IMR-90 (cell line): Measurements from ENCODE around the gene SERHL2. TPM values are rescaled to one million over a fixed set of nuclear protein-coding genes. Genes with fewer than 3 reads are reported as not detected.

Experiments
- ATAC-seq: fragments of 200-7000 bp; cut with Tn5 transposase; 2 replicates; pipeline ENCODE4 v1.9.1; 2020; ENCODE audit warnings: low read depth, mild to moderate bottlenecking, moderate library complexity
- BruUV-seq: library from RNA; stranded (reverse); fragments of 400-500 nt; replicated peaks from 2 replicates; lab custom pipeline; 2021; lab: Mats Ljungman, UMichigan
- CTCF ChIA-PET: fragments of 300-600 bp; formaldehyde crosslinking; extraction: SDS; loops from one replicate; lab custom pipeline; 2021; ENCODE audit warnings: antibody characterized with exemption; lab: Yijun Ruan, JAX
- POLR2A ChIA-PET: fragments of 300-600 bp; sonication (Branson Sonifier 250); formaldehyde crosslinking; loops from one replicate; lab custom pipeline; 2022; ENCODE audit warnings: antibody characterized with exemption; ENCODE audit not compliant: unreplicated experiment; lab: Charles Lee
- DNase-seq: peaks from one replicate; pipeline ENCODE4 v3.0.0; 2013
- H2AFZ ChIP-seq: replicated peaks from 2 replicates; pipeline ENCODE3; 2013; ENCODE audit warnings: low read length, mild to moderate bottlenecking; ENCODE audit not compliant: poor library complexity
- H2AK5ac ChIP-seq: 2 replicates; pipeline ENCODE4 v1.6.1; 2013; ENCODE audit warnings: low read depth, low read length, inconsistent platforms
- H2AK9ac ChIP-seq: replicated peaks from 2 replicates; pipeline ENCODE3; 2013; ENCODE audit warnings: mild to moderate bottlenecking, low read depth, low read length, moderate library complexity; ENCODE audit not compliant: poor library complexity
- H2BK120ac ChIP-seq: 2 replicates; pipeline ENCODE4 v1.6.1; 2013; ENCODE audit warnings: low read depth, low read length, inconsistent platforms
- H2BK15ac ChIP-seq: 3 replicates; pipeline ENCODE4 v1.6.1; 2013; ENCODE audit warnings: low read depth, low read length, inconsistent platforms
- H2BK20ac ChIP-seq: 2 replicates; pipeline ENCODE4 v1.6.1; 2013; ENCODE audit warnings: low read depth, mild to moderate bottlenecking, inconsistent platforms, low read length, moderate library complexity
- H2BK5ac ChIP-seq: 2 replicates; pipeline ENCODE4 v1.6.1; 2013; ENCODE audit warnings: mild to moderate bottlenecking, low read depth, low read length, inconsistent platforms; ENCODE audit not compliant: poor library complexity, severe bottlenecking
- H3K14ac ChIP-seq: replicated peaks from 2 replicates; pipeline ENCODE4 v1.6.1; 2013; ENCODE audit warnings: low read depth, low read length, inconsistent platforms
- H3K18ac ChIP-seq: 2 replicates; pipeline ENCODE4 v1.6.1; 2013; ENCODE audit warnings: low read depth, low read length, control low read depth
- H3K23ac ChIP-seq: 2 replicates; pipeline ENCODE4 v1.6.1; 2013; ENCODE audit warnings: low read depth, low read length, inconsistent platforms
- H3K27ac ChIP-seq: 2 replicates; pipeline ENCODE4 v1.5.1; 2013; ENCODE audit warnings: mild to moderate bottlenecking, control low read depth, low read length; ENCODE audit not compliant: insufficient read depth
- H3K27me3 ChIP-seq: 2 replicates; pipeline ENCODE4 v1.6.1; 2013; ENCODE audit warnings: low read length; ENCODE audit not compliant: control insufficient read depth, insufficient read depth
- H3K36me3 ChIP-seq: 2 replicates; pipeline ENCODE4 v1.6.1; 2013; ENCODE audit warnings: low read length, mixed read lengths; ENCODE audit not compliant: control insufficient read depth, insufficient read depth
- H3K4ac ChIP-seq: 2 replicates; pipeline ENCODE4 v1.6.1; 2013; ENCODE audit warnings: low read depth, low read length, inconsistent platforms
- H3K4me1 ChIP-seq: 2 replicates; pipeline ENCODE4 v1.6.1; 2013; ENCODE audit warnings: low read length, mixed read lengths; ENCODE audit not compliant: control insufficient read depth, insufficient read depth
- H3K4me2 ChIP-seq: 2 replicates; pipeline ENCODE4 v1.6.1; 2013; ENCODE audit warnings: low read depth, mild to moderate bottlenecking, control low read depth, low read length, moderate library complexity
- H3K4me3 ChIP-seq: 2 replicates; pipeline ENCODE4 v1.5.1; 2013; ENCODE audit warnings: low read depth, mild to moderate bottlenecking, control low read depth, low read length, moderate library complexity; ENCODE audit not compliant: insufficient read depth
- H3K56ac ChIP-seq: 2 replicates; pipeline ENCODE4 v1.6.1; 2013; ENCODE audit warnings: low read length, inconsistent platforms; ENCODE audit not compliant: insufficient read depth; ENCODE audit errors: extremely low read depth
- H3K79me1 ChIP-seq, 2 experiments: 2 replicates each; pipeline ENCODE4 v1.6.1; 2013; ENCODE audit warnings: low read length in 2 of 2, inconsistent platforms in 1 of 2, low read depth in 1 of 2
- H3K9ac ChIP-seq: 2 replicates; pipeline ENCODE4 v1.6.1; 2013; ENCODE audit warnings: low read depth, low read length, control low read depth
- H3K9me1 ChIP-seq: 2 replicates; pipeline ENCODE4 v1.6.1; 2013; ENCODE audit warnings: low read length, inconsistent platforms; ENCODE audit not compliant: insufficient read depth
- H3K9me3 ChIP-seq: 2 replicates; pipeline ENCODE4 v1.6.1; 2013; ENCODE audit warnings: low read length; ENCODE audit not compliant: control insufficient read depth, insufficient read depth
- H4K20me1 ChIP-seq: 2 replicates; pipeline ENCODE4 v1.6.1; 2013; ENCODE audit warnings: low read length, inconsistent platforms; ENCODE audit not compliant: insufficient read depth
- H4K5ac ChIP-seq: 2 replicates; pipeline ENCODE4 v1.6.1; 2013; ENCODE audit warnings: mild to moderate bottlenecking, low read depth, low read length, control low read depth
- H4K8ac ChIP-seq, 2 experiments: 2 replicates each; pipeline ENCODE4 v1.6.1; 2013; ENCODE audit warnings: low read depth in 2 of 2, low read length in 2 of 2, control low read depth in 1 of 2, inconsistent platforms in 1 of 2
- H4K91ac ChIP-seq: 2 replicates; pipeline ENCODE4 v1.6.1; 2013; ENCODE audit warnings: low read depth, low read length, inconsistent platforms; ENCODE audit not compliant: insufficient read depth
- BHLHE40 ChIP-seq: fragments of 150-350 bp; IDR thresholded peaks from 2 replicates; pipeline ENCODE4 v1.6.1; 2016; ENCODE audit warnings: mild to moderate bottlenecking, low read depth, low read length
- CEBPB ChIP-seq: IDR thresholded peaks from 2 replicates; pipeline ENCODE4 v1.6.1; 2012; ENCODE audit warnings: low read depth, low read length, improper control_type of control experiment
- CHD1 ChIP-seq: IDR thresholded peaks from 2 replicates; pipeline ENCODE4 v1.6.1; 2012; ENCODE audit warnings: low read depth, low read length, improper control_type of control experiment
- FOS ChIP-seq: fragments of 150-350 bp; IDR thresholded peaks from 2 replicates; pipeline ENCODE4 v1.6.1; 2016; ENCODE audit warnings: low read depth, low read length
- MAFK ChIP-seq: IDR thresholded peaks from 2 replicates; pipeline ENCODE4 v1.6.1; 2012; ENCODE audit warnings: low read depth, low read length, improper control_type of control experiment
- MAZ ChIP-seq: IDR thresholded peaks from 2 replicates; pipeline ENCODE4 v1.6.1; 2012; ENCODE audit warnings: low read depth, mild to moderate bottlenecking, low read length, improper control_type of control experiment, moderate library complexity, borderline replicate concordance
- MXI1 ChIP-seq: IDR thresholded peaks from 2 replicates; pipeline ENCODE4 v1.6.1; 2012; ENCODE audit warnings: low read depth, mild to moderate bottlenecking, low read length, moderate library complexity, borderline replicate concordance
- NFE2L2 ChIP-seq: fragments of 150-350 bp; IDR thresholded peaks from 2 replicates; pipeline ENCODE4 v1.6.1; 2016; ENCODE audit warnings: low read depth, mild to moderate bottlenecking, low read length
- POLR2A ChIP-seq: IDR thresholded peaks from 2 replicates; pipeline ENCODE4 v1.6.1; 2012; ENCODE audit warnings: mild to moderate bottlenecking, low read depth, low read length
- RAD21 ChIP-seq: IDR thresholded peaks from 2 replicates; pipeline ENCODE4 v1.6.1; 2012; ENCODE audit warnings: low read length, improper control_type of control experiment
- RCOR1 ChIP-seq: IDR thresholded peaks from 2 replicates; pipeline ENCODE4 v1.6.1; 2012; ENCODE audit warnings: mild to moderate bottlenecking, low read length, improper control_type of control experiment; ENCODE audit not compliant: insufficient replicate concordance
- RFX5 ChIP-seq: IDR thresholded peaks from 2 replicates; pipeline ENCODE4 v1.8.0; 2012; ENCODE audit warnings: low read depth, mild to moderate bottlenecking, low read length, moderate library complexity
- SMC3 ChIP-seq: fragments of 150-350 bp; IDR thresholded peaks from 2 replicates; pipeline ENCODE4 v1.6.1; 2016; ENCODE audit warnings: low read depth, mild to moderate bottlenecking, antibody characterized with exemption, low read length, moderate library complexity
- USF2 ChIP-seq: fragments of 150-350 bp; IDR thresholded peaks from 2 replicates; pipeline ENCODE4 v1.6.1; 2017; ENCODE audit warnings: mild to moderate bottlenecking, antibody characterized with exemption, low read length, low read depth
- WGBS, 2 experiments: methylation state at CpG; one replicate each; pipeline versions ENCODE4 v1.1.5 to v1.1.7; 2013; ENCODE audit warnings: missing lambda C conversion rate in 2 of 2; ENCODE audit not compliant: insufficient read length in 1 of 2; ENCODE audit errors: extremely low coverage in 2 of 2; 5-methylcytosine and 5-hydroxymethylcytosine counted together
- dilution Hi-C: fragments of 300-500 bp; cut with HindIII; formaldehyde crosslinking; loops from one replicate; pipeline ENCODE4 v1.14.3; 2018; ENCODE audit warnings: low sequenced_read_pairs; ENCODE audit not compliant: unreplicated experiment
- in situ Hi-C: fragments of 300-500 bp; cut with MboI; formaldehyde crosslinking; loops from 3 replicates; pipeline ENCODE4 v1.14.3; 2019; ENCODE audit warnings: low sequenced_read_pairs, inconsistent platforms, mixed read lengths
- intact Hi-C: fragments of 100-400 bp; cut with micrococcal nuclease; formaldehyde crosslinking; loops from 2 replicates; pipeline ENCODE4 v1.10.0; 2022
- polyA plus RNA-seq, 3 experiments: library from polyadenylated mRNA; depleted of rRNA; stranded (reverse); fragments of >200 nt; gene quantifications; 2 replicates each; pipeline ENCODE4 v1.2.3, GENCODE V29; 2012; ENCODE audit warnings: low replicate concordance in 1 of 3
- total RNA-seq: library from RNA; depleted of rRNA; stranded (reverse); fragments of >200 nt; gene quantifications from 2 replicates; pipeline ENCODE4 v1.2.3, GENCODE V29; 2012
- TF ChIP-seq, protein P1 (sequence below): fragments of 150-350 bp; IDR thresholded peaks from 2 replicates; pipeline ENCODE4 v1.6.1; 2016; ENCODE audit warnings: low read depth, mild to moderate bottlenecking, low read length, moderate library complexity, borderline replicate concordance
- TF ChIP-seq, protein P2 (sequence below): conservative IDR thresholded peaks from 2 replicates; pipeline ENCODE4 v1.5.1; 2012; ENCODE audit warnings: mild to moderate bottlenecking, low read depth, low read length, improper control_type of control experiment

SERHL2 gene
- total and polyA plus RNA-seq, 2 of the 4 experiments (the other 2 are of a cell fraction) = 4.5 to 5.0 TPM

- Histone ChIP-seq H3K79me1 (no peaks in the 10 kb centered on the region), H3K9ac (no peak overlapping the region), H3K27me3 (0 out of 2 replicates have a peak, but pooled peaks cover 2% of the 10 kb centered on the region), H3K18ac (no peak overlapping the region), H3K4me1 (no peaks in the 10 kb centered on the region), H3K56ac (no peak overlapping the region), H3K4ac (no peak overlapping the region), H3K14ac (no peak overlapping the region), H3K4me2 (no peak overlapping the region), H2AK9ac (no peak overlapping the region), H2BK20ac (no peak overlapping the region), H4K20me1 (no peaks in the 10 kb centered on the region), H3K4me3 (no peak overlapping the region), H2BK5ac (no peak overlapping the region), H2BK15ac (no peak overlapping the region), H4K5ac (no peak overlapping the region), H4K91ac (no peak overlapping the region), H3K36me3 (no peaks in the 10 kb centered on the region), H2AK5ac (no peak overlapping the region; the same call in 1 of the 2 replicates), H4K8ac (no peak overlapping the region), H3K23ac (no peak overlapping the region), H3K27ac (no peak overlapping the region), H2AFZ (no peak overlapping the region), H3K9me1 (no peaks in the 10 kb centered on the region), H3K9me3 (no peaks in the 10 kb centered on the region), H2BK120ac (no peak overlapping the region)
- TF ChIP-seq MXI1 (no peak), RCOR1 (no peak), MAZ (no peak), POLR2A (no peak), NFE2L2 (no peak), CEBPB (no peak), USF2 (no peak), FOS (no peak), RFX5 (no peak), MAFK (no peak), SMC3 (no peak), RAD21 (no peak), BHLHE40 (no peak), CHD1 (no peak)
- TF ChIP-seq, protein P1, sequence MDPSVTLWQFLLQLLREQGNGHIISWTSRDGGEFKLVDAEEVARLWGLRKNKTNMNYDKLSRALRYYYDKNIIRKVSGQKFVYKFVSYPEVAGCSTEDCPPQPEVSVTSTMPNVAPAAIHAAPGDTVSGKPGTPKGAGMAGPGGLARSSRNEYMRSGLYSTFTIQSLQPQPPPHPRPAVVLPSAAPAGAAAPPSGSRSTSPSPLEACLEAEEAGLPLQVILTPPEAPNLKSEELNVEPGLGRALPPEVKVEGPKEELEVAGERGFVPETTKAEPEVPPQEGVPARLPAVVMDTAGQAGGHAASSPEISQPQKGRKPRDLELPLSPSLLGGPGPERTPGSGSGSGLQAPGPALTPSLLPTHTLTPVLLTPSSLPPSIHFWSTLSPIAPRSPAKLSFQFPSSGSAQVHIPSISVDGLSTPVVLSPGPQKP = no peak
- TF ChIP-seq, protein P2, sequence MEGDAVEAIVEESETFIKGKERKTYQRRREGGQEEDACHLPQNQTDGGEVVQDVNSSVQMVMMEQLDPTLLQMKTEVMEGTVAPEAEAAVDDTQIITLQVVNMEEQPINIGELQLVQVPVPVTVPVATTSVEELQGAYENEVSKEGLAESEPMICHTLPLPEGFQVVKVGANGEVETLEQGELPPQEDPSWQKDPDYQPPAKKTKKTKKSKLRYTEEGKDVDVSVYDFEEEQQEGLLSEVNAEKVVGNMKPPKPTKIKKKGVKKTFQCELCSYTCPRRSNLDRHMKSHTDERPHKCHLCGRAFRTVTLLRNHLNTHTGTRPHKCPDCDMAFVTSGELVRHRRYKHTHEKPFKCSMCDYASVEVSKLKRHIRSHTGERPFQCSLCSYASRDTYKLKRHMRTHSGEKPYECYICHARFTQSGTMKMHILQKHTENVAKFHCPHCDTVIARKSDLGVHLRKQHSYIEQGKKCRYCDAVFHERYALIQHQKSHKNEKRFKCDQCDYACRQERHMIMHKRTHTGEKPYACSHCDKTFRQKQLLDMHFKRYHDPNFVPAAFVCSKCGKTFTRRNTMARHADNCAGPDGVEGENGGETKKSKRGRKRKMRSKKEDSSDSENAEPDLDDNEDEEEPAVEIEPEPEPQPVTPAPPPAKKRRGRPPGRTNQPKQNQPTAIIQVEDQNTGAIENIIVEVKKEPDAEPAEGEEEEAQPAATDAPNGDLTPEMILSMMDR = no peak
- DNase-seq (no peak), ATAC-seq (no peak)
- BruUV-seq = no TSS peak
- intact Hi-C loops = no loop called here
- dilution Hi-C loops = no loop called here
- POLR2A ChIA-PET = no interaction called here
- CTCF ChIA-PET = no interaction called here
- 93% methylated on average over 2 of the region's 7 CpGs; no CpG with 5 or more reads in 1 of the 2 experiments for WGBS, 2 experiments
- in situ Hi-C loops = no loop called here
Measured at GRCh38 chr22:42536166-42536565, 17.6 kb upstream of the SERHL2 start.
